Fibroblast of mammary gland (primary cell): ENCODE measurements around the gene CNTN5.

Experiments used
- DNase-seq: peaks from one replicate; pipeline ENCODE4 v3.0.0-alpha.2; 2010; ENCODE audit warnings: low read depth
- H3K4me3 ChIP-seq: 2 replicates; pipeline ENCODE4 v1.5.1; 2011; ENCODE audit warnings: low read depth, mild to moderate bottlenecking, low read length, moderate library complexity; ENCODE audit not compliant: control insufficient read depth
- CTCF ChIP-seq: conservative IDR thresholded peaks from 2 replicates; pipeline ENCODE4 v1.5.1; 2011; ENCODE audit warnings: low read depth, low read length, inconsistent platforms; ENCODE audit not compliant: control insufficient read depth, insufficient read depth

The CNTN5 gene

GRCh38 chr11:99630629-99631028 is 609.9 kb downstream of the CNTN5 start:
- no peak for TF ChIP-seq CTCF
- no peak overlapping the region for H3K4me3 ChIP-seq
- DNase-seq, result no peak

- no peak for DNase-seq
- H3K4me3 ChIP-seq, result no peak overlapping the region
- no peak for TF ChIP-seq CTCF
These were observed 610.9 kb downstream of the CNTN5 start for GRCh38 chr11:99631618-99632017.

GRCh38 chr11:99632969-99633368 is 612.2 kb downstream of the CNTN5 start:
- no peak overlapping the region for H3K4me3 ChIP-seq
- no peak for TF ChIP-seq CTCF
- DNase-seq, result no peak

GRCh38 chr11:99634581-99634980 is 613.8 kb downstream of the CNTN5 start:
- no peak for DNase-seq
- no peak overlapping the region for H3K4me3 ChIP-seq
- TF ChIP-seq CTCF, result no peak

- DNase-seq, result no peak
- no peak overlapping the region for H3K4me3 ChIP-seq
- TF ChIP-seq CTCF, result no peak
These were observed 617.4 kb downstream of the CNTN5 start for GRCh38 chr11:99638073-99638553.

- no peak for DNase-seq
- TF ChIP-seq CTCF, result no peak
- no peak overlapping the region for H3K4me3 ChIP-seq
These were observed 619.9 kb downstream of the CNTN5 start for GRCh38 chr11:99640671-99641070.

- TF ChIP-seq CTCF, result no peak
- no peak for DNase-seq
These were observed 625.2 kb downstream of the CNTN5 start for GRCh38 chr11:99645934-99646333.

More at GRCh38 chr11:99645934-99646333, 625.2 kb downstream of the CNTN5 start:
- H3K4me3 ChIP-seq, result no peak overlapping the region
